ENCODE measurements around the gene TRIM33.

The TRIM33 gene

DNA sequence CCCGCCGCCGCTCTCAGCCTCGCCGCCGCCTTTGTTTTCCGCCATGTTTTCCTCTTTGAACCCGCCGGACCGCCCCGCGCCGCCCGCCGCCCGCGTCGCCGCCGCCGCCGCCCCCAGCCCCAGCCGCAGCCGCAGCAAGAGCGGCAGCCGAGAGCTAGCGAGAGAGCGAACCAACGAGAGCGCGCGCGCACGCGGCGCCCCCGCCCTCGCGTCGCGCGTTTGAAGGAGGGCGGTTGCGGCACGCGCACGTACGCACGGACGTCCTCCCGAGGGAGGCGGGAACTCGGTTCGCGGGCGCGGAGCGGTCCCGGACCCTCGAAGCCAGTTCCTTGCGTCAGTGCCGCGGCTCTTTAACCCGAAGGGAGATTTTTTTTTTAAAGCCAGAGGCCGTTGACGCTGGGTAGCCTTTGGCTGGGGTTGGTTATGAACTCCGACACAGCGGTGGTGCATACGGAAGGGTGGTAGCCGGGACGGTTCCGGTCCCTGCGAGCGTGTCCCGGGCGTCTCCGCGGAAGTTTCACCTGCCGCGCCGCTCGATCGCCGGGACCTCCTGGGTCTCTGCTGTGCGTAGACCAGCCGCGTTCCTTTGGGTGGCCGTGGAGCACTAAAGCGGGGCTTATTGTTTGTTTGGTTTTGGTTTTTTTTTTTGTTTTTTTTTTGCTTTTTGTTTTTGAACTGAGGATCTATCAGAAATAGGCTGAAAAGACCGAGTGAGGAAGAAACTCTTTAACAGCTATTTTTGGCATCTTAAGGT is at the start of gene TRIM33:
TRIM33 (minus strand) TSS at position 172 of the 754 bp plus-strand sequence; CDS start at position 45, 127 bp downstream.
- DNase-seq = peak; percentile 96

DNA sequence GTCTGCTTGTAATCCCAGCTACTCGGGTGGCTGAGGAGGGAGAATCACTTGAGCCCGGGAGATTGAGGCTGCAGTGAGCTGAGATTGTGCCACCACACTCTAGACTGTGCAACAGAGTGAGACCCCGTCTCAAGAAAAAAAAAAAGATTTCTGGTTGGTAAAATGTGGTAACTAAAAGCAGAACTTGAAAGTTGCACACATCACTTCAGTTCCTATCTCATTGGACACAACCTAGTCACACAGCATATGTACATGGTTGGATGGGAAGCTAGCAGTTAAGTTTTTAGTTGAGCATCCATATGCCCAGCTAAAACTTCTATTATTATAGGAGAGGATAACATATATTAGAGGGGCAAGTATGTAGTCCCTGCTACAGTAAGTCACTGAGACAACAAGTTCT is 48.4 kb upstream of the TRIM33 start:
- DNase-seq = no peak

DNA sequence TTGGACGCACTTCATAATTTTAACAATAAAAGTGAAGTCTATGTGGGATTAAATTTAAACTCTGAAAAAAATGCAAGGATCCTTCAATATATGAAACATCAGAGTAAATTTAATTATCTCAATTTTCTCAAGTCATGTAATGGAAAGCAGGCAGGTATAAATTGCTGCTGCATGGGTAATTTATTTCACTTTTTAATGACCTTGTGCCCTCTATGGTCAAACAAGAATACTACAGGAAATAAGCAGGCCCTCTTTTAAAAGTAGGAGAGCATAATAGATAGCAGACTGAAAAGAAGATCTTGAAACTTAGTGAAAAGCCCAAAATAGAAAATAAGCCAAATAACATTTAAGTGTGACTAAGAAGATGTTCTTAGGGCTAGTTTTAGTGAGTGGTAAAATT is 47.5 kb upstream of the TRIM33 start:
- DNase-seq = no peak

DNA sequence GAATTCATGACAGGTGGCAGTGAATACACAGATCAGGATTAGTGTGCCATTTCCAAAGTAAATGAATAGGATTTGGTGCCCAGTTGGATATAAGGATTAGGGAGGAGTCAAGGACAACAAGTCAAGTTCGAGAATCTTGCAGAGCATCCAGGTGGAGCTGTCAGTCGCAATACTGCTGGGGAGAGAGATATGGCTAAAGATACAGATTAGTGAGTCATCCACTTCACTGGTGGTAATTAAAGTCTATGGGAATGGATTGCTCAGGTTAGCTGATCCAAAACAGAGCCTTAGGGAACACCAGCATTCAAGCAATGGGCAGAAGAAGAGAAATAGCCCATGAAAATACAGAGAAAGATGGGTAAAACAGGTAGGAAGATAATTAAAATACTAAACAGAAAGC is 43.6 kb upstream of the TRIM33 start:
- DNase-seq = no peak

DNA sequence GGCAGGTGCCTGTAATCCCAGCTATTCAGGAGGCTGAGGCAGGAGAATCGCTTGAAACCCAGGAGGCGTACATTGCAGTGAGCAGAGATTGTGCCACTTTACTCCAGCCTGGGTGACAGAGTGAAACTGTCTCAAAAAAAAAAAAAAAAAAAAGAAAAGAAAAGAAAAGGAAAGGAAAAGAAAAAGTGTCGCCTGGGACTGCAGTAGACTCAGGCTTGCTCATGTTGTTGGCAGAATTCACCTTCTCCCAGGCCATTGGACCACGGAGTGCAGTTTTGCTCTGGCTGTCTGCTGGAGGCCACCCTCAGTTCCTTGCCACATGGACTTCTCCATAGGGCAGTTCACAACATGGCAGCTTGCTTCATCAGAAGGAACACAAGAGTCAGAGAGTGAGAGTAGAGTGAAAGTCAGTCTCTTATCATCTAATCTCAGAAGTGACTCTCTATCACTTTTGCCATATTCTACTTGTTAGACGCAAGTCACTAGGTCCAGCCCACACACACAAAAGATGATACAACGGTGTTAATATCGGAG is 41.2 kb upstream of the TRIM33 start:
- no peak for DNase-seq

DNA sequence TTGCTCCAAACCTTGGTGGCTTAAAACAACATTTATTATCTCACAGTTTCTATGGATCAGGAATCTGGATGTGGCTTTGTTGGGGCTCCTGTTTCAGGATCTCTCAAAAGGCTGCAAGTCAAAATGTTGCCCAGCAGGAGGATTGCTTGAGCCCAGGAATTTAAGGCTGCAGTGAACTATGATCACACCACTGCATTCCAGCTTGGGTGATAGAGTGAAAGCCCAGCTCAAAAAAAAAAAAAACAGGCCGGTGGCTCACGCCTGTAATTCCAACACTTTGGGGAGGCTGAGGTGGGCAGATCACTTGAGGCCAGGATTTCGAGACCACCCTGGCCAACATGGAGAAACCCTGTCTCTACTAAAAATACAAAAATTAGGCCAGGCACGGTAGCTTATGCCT is 40.4 kb upstream of the TRIM33 start:
- DNase-seq = no peak

DNA sequence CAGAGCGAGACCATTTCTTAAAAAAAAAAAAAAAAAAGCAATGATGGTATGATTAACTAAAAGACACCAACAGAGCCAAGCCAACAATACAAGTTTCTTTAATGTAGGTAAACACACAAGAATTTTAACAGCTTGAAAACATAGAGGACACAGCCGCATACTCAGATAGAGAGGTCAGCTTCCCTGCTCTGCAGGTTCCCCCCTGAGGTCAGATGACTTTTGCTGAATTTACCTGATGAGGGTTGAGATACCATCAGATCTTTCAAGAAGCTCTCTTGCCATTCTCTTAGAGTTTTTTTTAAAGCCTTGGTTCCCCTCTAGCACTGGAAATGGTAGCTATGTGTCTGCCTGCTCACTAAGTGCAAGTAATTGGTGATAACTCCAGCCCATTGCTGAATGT is 39.3 kb upstream of the TRIM33 start:
- DNase-seq = no peak

DNA sequence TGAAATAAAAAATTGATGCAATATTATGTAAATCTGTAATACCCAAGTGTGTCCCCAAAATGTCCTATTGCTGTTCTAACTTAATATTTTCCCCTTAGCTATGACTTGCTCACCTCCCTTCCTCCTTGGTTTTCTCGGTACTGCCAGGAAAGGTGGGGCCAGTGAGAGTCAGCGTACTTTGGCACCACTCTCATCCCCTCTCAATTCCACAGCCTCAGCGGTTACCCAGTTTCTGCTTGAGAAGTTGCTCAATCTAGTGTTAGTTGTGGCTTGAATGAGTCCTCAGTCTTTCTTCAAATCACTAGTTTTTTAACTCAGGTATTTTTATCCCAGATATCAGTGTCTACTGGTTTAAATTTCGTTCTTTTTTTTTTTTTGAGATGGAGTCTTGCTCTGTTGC is 38.1 kb upstream of the TRIM33 start:
- no peak for DNase-seq

DNA sequence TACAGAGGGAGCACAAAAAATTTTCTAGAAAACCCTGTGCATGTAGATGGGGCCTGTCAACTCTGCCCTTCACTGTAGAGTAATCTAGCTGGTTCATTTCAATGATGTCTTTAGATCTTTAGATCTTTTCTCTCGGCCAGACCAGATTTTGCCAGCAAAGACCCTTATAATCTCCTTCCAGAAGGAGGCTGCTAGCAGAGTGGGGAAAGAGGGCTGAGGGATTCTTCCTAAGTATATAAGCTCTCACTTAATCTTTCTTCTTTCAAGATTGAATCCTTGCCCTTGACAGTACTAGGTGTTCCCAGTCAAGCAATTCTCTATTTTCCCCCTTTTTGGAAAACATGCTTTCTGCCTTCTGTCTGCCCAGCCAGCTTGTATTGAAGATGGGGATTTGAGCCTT is 36.1 kb upstream of the TRIM33 start:
- no peak for DNase-seq

DNA sequence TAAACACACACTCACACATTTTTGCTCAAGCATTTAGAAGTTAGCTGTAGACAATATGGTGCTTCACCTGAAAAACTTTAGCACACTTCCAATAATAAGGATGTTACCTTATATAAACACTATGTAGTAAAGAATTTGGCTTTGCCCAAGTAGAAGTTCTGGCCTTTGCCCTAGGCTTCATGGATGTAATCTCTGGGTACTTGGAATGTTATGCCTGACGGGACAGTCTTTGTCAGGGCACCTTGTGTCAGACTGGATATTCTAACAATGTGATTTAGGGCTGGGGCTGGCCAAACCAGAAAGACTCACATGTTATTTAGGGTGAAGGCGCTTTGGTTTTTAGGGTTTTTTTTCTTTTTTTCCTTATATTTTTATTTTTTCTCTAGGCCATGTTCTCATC is 34.8 kb upstream of the TRIM33 start:
- no peak for DNase-seq

DNA sequence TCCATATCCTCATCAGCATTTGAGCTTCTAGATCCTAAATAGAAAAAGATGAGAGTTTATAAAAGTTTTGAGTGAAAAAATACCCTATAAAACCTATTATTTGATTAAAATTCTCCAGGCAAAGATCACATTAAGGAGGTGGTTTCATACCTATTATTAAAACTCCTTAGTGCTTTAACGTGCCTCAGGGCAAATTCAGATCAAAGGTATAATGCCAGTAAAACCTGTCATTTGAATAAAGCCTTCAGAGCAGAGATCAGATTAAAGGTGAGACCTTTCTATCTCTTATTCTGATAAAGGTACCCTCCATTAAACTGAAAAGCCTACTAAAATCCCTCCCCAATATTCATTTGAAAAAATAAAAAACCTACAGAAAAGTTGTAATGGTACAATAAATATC is 34.3 kb upstream of the TRIM33 start:
- DNase-seq = no peak

DNA sequence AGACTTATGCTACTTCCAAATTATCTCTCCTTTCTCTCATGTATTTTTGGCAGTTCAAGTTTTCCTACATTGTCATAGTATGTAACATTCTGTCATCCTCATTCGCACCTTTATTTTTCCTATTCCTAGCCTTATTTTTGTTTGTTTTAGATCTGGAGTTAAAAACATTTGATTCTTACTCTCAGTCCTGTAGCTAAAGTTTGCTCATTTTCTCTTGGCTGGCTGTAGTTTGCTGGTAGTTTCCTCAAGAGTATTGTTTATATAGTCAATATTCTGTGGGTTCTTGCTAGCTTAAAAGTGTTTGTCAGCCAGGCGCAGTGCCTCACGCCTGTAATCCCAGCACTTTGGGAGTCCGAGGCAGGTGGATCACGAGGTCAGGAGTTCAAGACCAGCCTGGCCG is 29.8 kb upstream of the TRIM33 start:
- no peak for DNase-seq

DNA sequence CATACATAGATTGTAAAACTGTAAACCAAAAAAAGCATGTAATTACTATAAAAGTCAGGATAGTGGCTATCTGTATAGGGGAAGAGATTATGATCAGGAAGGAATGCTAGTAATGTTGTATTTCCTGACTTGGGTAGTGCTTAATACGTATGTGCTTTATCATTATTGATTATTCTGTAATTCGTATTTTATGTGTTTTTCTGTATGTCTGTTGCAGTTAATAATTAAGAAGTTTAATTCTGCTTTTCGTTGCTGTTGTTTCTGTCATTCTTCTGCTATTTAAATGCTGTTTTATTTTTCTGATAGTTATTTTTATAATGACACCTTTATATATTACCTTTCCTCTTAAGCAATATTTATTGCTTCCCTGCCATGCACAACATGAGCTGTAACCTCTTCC is 29.3 kb upstream of the TRIM33 start:
- DNase-seq = no peak

DNA sequence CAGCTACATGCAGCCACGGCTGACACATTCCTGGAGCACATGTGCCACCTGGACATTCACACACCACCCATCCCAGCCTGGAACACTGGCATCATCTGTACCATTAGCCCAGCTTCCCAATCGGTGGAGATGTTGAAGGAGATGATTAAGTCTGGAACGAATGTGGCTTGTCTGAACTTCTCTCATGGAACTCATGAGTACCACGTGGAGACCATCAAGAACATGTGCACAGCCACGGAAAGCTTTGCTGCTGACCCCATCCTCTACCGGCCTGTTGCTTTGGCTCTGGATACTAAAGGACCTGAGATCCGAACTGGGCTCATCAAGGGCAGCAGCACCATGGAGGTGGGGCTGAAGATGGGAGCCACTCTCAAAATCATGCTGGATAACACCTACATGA is 25.0 kb upstream of the TRIM33 start:
- DNase-seq = no peak

DNA sequence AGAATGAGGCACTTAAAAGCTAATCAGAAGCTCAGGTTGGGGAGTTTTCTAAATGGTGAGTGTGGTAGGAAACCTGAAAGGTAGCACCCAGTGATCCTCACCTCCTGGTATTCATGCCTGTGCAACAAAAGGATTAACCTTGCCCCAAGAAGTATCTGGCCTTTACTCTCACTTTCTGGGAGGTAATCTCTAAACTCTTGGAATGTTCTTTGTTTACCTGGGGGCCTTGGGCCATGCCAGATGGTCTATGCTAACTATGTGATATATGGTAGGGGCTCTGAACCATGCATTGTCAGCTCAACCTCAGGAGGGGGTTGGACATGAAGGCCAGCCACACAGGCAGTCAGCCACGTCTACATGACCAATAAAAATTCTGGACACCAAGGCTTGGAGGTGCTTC is 24.4 kb upstream of the TRIM33 start:
- no peak for DNase-seq

DNA sequence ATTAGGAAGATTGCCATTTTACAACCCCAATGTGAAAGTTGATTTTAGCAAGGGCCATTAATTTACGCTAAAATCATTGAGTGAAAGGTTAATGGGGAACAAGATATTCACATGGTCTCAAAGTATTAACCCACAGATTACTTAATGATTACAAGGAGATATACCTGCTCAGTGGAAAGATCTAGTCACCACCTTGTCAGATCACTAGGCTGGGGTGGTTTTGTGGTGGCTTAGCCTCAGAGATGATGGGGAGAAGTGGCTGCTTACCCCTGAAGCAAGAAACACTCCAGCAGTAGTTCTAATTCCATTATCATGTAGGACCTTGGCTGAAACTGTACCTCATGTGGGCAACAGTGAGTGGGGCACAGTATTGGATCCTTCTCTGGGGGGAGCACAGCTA is 20.1 kb upstream of the TRIM33 start:
- no peak for DNase-seq

DNA sequence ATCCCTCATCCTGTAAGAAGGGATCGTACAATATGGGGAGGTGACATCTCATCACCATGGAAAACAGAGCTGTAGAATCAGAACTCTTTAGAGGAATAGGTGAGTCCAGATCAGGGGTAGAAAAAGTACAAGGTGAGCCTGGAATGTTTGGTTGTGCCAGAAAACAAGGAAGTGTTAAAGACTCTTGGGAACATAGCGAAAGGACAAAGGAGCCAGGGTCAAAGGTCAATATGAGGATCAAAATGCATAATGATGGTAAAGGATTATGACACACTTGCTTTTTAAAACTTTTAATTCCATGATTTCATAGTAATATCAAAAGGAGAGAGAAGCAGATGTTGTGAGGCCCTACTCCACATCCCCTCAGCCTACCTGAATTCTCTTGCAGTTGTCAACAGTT is 19.2 kb upstream of the TRIM33 start:
- no peak for DNase-seq

DNA sequence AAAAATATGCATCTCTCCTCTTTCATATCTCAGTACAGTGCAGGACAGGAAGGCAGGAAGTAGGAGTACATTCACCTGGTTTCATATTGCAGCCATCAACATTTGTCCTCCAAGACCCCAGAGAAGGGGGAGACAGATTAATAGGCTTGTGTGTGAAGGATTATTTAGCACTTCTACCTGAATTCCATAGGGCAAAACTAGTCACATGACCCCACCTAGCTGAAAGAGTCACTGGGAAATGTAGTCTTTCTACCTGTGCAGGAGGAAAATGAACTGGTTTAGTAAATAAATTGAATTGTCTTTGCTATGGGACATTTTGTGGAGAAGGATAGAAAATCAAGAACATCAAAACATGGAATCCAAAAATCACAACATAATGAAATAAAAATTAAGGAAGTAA is 13.9 kb upstream of the TRIM33 start:
- no peak for DNase-seq

DNA sequence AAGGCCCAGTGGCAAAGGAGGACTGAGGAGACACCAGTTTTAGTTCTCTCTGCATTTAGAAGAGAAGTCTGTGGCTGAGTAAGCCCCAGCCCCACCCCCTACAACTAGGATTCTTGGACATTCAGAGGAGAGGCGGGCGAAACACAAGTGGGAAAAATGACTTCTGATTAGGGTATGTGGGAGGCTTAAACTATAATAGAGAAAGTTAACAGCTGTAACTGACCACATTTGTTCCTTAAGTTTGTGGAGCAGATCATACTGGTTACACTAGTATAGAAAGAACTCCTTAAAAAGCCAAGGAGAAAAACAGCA is 11.2 kb upstream of the TRIM33 start:
- no peak for DNase-seq

DNA sequence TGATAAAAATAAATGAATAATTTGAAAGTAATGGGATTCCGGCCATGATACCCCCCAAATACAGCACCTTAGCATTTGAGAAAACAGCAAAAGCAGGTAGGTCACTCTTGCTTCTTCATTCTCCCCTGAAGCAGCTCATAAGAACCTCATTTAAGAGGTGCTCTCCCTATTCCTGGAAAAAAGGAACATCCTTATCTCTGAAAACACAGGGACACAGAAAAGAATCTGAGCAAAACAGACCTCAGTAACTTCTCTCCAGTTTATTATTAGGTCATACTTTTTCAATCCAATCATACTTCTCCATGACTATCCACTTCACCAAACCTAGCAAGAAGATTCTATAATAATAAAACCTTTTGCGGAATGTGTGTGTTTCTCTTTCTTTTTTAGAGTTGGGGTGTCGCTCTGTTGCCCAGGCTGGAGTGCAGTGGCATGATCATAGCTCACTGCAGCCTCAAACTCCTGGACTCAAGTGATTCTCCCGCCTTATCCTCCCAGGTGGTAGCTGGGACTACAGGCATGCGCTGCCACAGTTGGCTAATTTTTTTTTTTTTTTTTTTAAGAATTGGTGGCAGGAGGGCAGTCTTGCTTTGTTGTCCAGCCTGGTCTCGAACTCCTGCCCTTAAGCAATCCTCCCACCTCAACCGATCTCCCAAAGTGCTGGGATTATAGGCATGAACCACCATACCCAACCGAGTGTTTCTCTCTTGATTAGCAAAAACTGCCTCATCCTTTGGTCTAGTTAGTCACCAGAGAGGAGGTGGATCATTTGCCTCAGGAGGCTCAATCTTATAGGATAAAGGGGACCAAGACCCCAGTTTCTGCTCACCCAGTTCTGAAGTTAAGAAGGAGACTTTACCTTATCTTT is 10.6 kb upstream of the TRIM33 start:
- no peak for DNase-seq

DNA sequence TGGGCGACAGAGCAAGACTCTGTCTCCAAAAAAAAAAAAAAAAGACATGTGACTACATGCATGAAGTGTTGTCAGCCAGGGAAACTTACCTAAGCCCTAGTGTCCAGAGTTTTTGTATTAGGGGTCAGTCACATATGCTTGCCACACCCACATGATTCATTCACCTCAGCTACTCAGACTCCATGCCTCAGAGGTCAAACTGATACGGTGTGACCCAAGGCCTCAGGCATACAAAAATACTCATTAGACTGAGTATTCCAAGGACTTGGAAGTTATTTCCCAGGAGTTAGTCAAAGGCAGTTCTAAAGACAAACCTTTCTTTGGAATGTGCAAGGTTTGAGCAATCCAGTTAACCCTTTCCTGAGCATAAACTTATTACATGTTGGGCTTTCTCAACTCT is 6.3 kb upstream of the TRIM33 start:
- DNase-seq = no peak

DNA sequence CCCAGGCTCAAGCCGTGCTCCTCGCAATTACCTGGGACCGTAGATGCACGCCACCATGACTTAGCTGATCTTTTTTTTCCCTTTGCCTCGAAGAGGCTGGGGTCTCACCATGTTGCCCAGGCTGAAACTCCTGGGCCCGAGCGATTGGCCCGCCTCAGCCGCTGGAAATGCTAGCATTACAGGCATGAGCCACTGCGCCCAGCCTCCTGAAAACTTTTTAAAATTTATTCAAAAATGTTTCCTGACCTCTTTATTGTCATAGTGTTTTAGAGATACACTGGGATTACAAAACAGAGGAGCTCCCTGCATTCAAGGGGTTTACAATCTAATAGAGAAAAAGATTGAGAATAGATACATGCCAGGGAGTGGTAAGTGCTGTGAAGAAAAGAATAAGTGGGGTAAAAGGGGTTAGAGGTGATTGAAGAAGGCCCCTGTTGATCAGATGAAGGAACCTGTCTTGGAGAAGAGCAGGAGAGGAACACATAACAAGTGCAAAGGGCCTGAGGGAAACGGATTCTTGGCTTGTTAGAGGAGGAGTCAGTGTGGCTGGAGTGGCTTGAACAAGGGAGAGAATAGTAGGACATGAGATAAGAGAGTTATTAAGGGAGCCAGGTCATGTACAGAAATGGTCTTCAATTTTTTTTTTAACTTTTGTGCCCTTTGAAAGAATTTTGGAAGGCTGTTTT is 1.7 kb upstream of the TRIM33 start:
- no peak for DNase-seq

DNA sequence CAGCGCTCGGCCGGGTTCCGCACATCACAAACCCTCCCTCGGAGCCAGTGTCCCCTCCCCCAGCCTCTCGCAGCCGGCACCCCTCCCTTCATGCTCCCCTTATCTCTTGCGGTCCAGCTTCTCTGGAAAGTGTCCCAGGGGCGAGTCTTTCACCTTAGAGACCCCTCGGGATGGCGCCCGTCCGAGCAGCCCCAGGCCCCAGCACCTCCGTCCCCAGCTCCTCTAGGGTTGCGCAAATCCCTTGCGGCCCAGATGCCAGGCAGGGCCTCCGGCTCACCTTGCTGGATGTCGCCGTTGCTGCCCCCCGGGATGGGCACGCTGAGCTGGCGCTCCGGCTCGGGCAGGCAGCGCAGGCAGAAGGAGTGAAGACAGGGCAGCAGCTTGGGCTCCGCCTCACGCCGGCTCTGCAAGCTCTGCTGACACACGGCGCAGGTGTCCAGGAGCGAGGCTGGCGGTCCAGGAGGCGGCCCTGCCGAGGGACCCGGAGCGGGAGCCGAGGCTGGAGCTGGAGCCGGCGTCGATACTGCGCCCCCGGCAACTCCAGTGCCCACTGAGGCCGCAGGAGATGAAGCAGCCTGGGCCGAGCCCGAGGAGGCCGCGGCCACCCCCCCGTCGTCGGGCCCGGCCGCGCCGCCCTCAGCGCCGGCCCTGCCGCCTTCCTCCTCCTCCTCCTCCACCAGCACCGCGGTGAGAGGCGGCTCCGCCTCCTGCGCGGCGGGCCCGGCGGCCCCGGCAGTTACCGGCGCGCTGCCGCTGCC is 550 bp downstream of the TRIM33 start:
- peak; percentile 51 for DNase-seq
